WTC11 (cell line): ENCODE measurements around the gene NLGN4X.

Experiments used
- CTCF ChIP-seq: fragments of 200-600 bp; IDR thresholded peaks from 2 replicates; pipeline ENCODE4 v1.8.0; 2022; ENCODE audit warnings: antibody characterized with exemption
- MXD4 ChIP-seq: fragments of 250-450 bp; sonication (Bioruptor Pico); IDR thresholded peaks from 2 replicates; pipeline ENCODE4 v1.8.0; 2021; ENCODE audit warnings: mild to moderate bottlenecking, moderate library complexity, borderline replicate concordance
- SMAD4 ChIP-seq: sonication (generic); formaldehyde crosslinking; IDR thresholded peaks from 2 replicates; pipeline ENCODE4 v1.8.0; 2022; ENCODE audit warnings: mild to moderate bottlenecking, missing genetic modification reagents
- ZNF281 ChIP-seq: sonication (generic); formaldehyde crosslinking; IDR thresholded peaks from 2 replicates; pipeline ENCODE4 v1.8.0; 2023; ENCODE audit warnings: mild to moderate bottlenecking, missing genetic modification reagents

- TF ChIP-seq CTCF (no peak), SMAD4 (CRISPR knock-in tag) (no peak), MXD4 (CRISPR knock-in tag) (no peak), ZNF281 (CRISPR knock-in tag) (no peak)
Measured at GRCh38 chrX:6120329-6120728, 108.3 kb downstream of the NLGN4X start.
